Activated CD4-positive, alpha-beta T cell treated with anti-CD3 and anti-CD28 coated beads for 36 hours (primary cell): Measurements from ENCODE around the gene MAST2. TPM values are rescaled to one million over a fixed set of nuclear protein-coding genes. Genes with fewer than 3 reads are reported as not detected.

Experiments used
- ATAC-seq: fragments of 200-7000 bp; cut with Tn5 transposase; one replicate; pipeline ENCODE4 v1.10.0; 2021; ENCODE audit warnings: mild to moderate bottlenecking, moderate library complexity
- CTCF ChIA-PET: fragments of 350-600 bp; sonication (Branson Sonifier 250); formaldehyde crosslinking; loops from one replicate; lab custom pipeline; 2021; ENCODE audit warnings: antibody characterized with exemption; lab: Charles Lee
- POLR2A ChIA-PET: fragments of 350-600 bp; sonication (Branson Sonifier 250); formaldehyde crosslinking; loops from one replicate; lab custom pipeline; 2021; ENCODE audit warnings: antibody characterized with exemption, inconsistent platforms; lab: Charles Lee
- DNase-seq: peaks from one replicate; pipeline ENCODE4 v3.0.0-alpha.2; 2020
- H3K27ac Mint-ChIP-seq: one replicate; pipeline ENCODE4 v1.8.0; 2021; ENCODE audit warnings: mixed read lengths
- H3K27me3 Mint-ChIP-seq: one replicate; pipeline ENCODE4 v1.8.0; 2021; ENCODE audit warnings: mixed read lengths
- H3K36me3 Mint-ChIP-seq: one replicate; pipeline ENCODE4 v1.8.0; 2021; ENCODE audit warnings: low read depth, mixed read lengths
- H3K4me1 Mint-ChIP-seq: one replicate; pipeline ENCODE4 v1.8.0; 2021; ENCODE audit warnings: mixed read lengths
- H3K4me3 Mint-ChIP-seq: one replicate; pipeline ENCODE4 v1.8.0; 2021; ENCODE audit warnings: mild to moderate bottlenecking, moderate library complexity, mixed read lengths
- H3K9me3 Mint-ChIP-seq: one replicate; pipeline ENCODE4 v1.8.0; 2021; ENCODE audit warnings: low read depth, mixed read lengths
- intact Hi-C, 2 experiments: fragments of 100-400 bp; cut with DNase I in 1 of 2; cut with micrococcal nuclease in 1 of 2; formaldehyde crosslinking; loops; one replicate each; pipeline versions ENCODE4 v1.14.2 to v1.15.1; 2022 to 2024; cut with DNase I, micrococcal nuclease
- total RNA-seq, 2 experiments: library from RNA; stranded (reverse); gene quantifications; one replicate each; pipeline ENCODE4 v1.2.3, GENCODE V29; 2021

The MAST2 gene
- total RNA-seq, 2 experiments from 2014 or later = 20.1 to 22.9 TPM

DNA sequence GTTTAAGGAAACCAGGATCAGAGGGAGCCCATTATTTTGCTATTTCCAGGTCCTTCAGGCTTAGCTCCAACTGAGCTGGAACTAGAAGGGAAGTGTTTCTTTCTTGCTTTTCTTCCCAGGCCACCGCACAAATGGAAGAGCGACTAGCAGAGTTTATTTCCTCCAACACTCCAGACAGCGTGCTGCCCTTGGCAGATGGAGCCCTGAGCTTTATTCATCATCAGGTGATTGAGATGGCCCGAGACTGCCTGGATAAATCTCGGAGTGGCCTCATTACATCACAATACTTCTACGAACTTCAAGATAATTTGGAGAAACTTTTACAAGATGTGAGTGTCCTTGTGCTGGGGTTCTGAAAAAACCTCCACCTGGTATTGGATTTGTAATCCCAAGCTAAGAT, 207.2 kb downstream of the MAST2 start:
- Mint-ChIP-seq H3K9me3 (no peaks in the 10 kb centered on the region), H3K36me3 (peaks cover 20% of the 10 kb centered on the region), H3K4me3 (no peak overlapping the region), H3K4me1 (no peaks in the 10 kb centered on the region), H3K27ac (no peak overlapping the region), H3K27me3 (no peaks in the 10 kb centered on the region)
- no peak for ATAC-seq
- POLR2A ChIA-PET = no interaction called here
- intact Hi-C loops = no loop called here
- no peak for DNase-seq
- CTCF ChIA-PET = interaction anchor here (1.0 to 1.2 kb wide), 2 partner anchors 9 to 27 kb away, joined by 3 to 4 read pairs; no protein-coding TSS in a partner anchor

GRCh38 chr1:46011121-46011695, 207.8 kb downstream of the MAST2 start:
- Mint-ChIP-seq H3K9me3 (no peaks in the 10 kb centered on the region), H3K4me1 (no peaks in the 10 kb centered on the region), H3K4me3 (no peak overlapping the region), H3K27me3 (no peaks in the 10 kb centered on the region), H3K27ac (no peak overlapping the region), H3K36me3 (peaks cover 20% of the 10 kb centered on the region)
- ATAC-seq (no peak), DNase-seq (no peak)
- intact Hi-C loops = no loop called here
- CTCF ChIA-PET = interaction anchor here (1.0 kb wide), 1 partner anchor 26 kb away, joined by 3 read pairs; no protein-coding TSS in a partner anchor
- POLR2A ChIA-PET = no interaction called here

GRCh38 chr1:46012236-46012635, 208.8 kb downstream of the MAST2 start:
- ChIA-PET POLR2A (no interaction called here), CTCF (interaction anchor here (0.7 to 1.1 kb wide), 2 partner anchors 9 to 27 kb away, joined by 3 read pairs; no protein-coding TSS in a partner anchor)
- Mint-ChIP-seq H3K27ac (no peak overlapping the region), H3K4me3 (no peak overlapping the region), H3K9me3 (no peaks in the 10 kb centered on the region), H3K27me3 (no peaks in the 10 kb centered on the region), H3K4me1 (no peaks in the 10 kb centered on the region), H3K36me3 (peaks cover 16% of the 10 kb centered on the region)
- intact Hi-C loops = no loop called here
- ATAC-seq (no peak), DNase-seq (no peak)

GRCh38 chr1:46013581-46013980, 210.2 kb downstream of the MAST2 start:
- ChIA-PET CTCF (no interaction called here), POLR2A (no interaction called here)
- no peak for ATAC-seq
- intact Hi-C loops = no loop called here
- no peak overlapping the region for H3K27ac Mint-ChIP-seq
- no peak overlapping the region for H3K4me3 Mint-ChIP-seq
- H3K4me1 Mint-ChIP-seq = no peaks in the 10 kb centered on the region
- no peak for DNase-seq
- H3K27me3 Mint-ChIP-seq = no peaks in the 10 kb centered on the region
- no peaks in the 10 kb centered on the region for H3K9me3 Mint-ChIP-seq
- H3K36me3 Mint-ChIP-seq = peaks cover 10% of the 10 kb centered on the region

GRCh38 chr1:46017876-46018503, 214.6 kb downstream of the MAST2 start:
- Mint-ChIP-seq H3K9me3 (no peaks in the 10 kb centered on the region), H3K27me3 (no peaks in the 10 kb centered on the region), H3K27ac (no peak overlapping the region), H3K4me1 (no peaks in the 10 kb centered on the region), H3K4me3 (no peak overlapping the region), H3K36me3 (peaks cover 4% of the 10 kb centered on the region)
- DNase-seq = no peak
- CTCF ChIA-PET = no interaction called here
- ATAC-seq = no peak
- POLR2A ChIA-PET = interaction anchor here (0.9 kb wide), 1 partner anchor 300 kb away, joined by 4 read pairs; no protein-coding TSS in a partner anchor
- intact Hi-C loops = no loop called here

GRCh38 chr1:46019348-46019747, 215.9 kb downstream of the MAST2 start:
- ATAC-seq (no peak), DNase-seq (no peak)
- H3K9me3 Mint-ChIP-seq = no peaks in the 10 kb centered on the region
- H3K36me3 Mint-ChIP-seq = peaks cover 9% of the 10 kb centered on the region
- no peaks in the 10 kb centered on the region for H3K27me3 Mint-ChIP-seq
- no peak overlapping the region for H3K27ac Mint-ChIP-seq
- H3K4me3 Mint-ChIP-seq = no peak overlapping the region
- no peaks in the 10 kb centered on the region for H3K4me1 Mint-ChIP-seq
- CTCF ChIA-PET = no interaction called here
- intact Hi-C loops = no loop called here
- POLR2A ChIA-PET = interaction anchor here (0.9 kb wide), 1 partner anchor 301 kb away, joined by 4 read pairs; no protein-coding TSS in a partner anchor

DNA sequence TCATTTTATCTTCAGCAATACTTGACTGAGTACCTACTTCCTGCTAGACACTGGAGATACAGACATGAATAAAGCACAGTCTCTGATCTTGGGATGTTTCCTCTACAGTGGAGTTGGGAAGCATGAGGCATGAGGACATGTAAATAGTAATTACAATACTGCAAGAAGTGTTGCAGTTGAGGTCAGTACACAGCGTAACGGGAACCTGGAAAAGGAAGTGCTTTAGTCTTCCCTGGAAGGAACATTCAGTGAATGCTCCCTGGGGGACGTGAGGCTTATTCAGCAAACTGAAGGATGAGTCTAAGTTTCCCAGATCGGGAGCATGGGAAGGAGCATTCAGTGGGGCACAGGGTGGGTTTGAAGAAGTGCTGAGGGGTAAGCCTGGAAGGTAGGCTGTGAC, 216.6 kb downstream of the MAST2 start:
- Mint-ChIP-seq H3K27me3 (no peaks in the 10 kb centered on the region), H3K9me3 (no peaks in the 10 kb centered on the region), H3K4me1 (no peaks in the 10 kb centered on the region), H3K4me3 (no peak overlapping the region), H3K36me3 (peaks cover 7% of the 10 kb centered on the region), H3K27ac (no peak overlapping the region)
- ChIA-PET POLR2A (no interaction called here), CTCF (no interaction called here)
- DNase-seq (no peak), ATAC-seq (no peak)
- intact Hi-C loops = no loop called here

DNA sequence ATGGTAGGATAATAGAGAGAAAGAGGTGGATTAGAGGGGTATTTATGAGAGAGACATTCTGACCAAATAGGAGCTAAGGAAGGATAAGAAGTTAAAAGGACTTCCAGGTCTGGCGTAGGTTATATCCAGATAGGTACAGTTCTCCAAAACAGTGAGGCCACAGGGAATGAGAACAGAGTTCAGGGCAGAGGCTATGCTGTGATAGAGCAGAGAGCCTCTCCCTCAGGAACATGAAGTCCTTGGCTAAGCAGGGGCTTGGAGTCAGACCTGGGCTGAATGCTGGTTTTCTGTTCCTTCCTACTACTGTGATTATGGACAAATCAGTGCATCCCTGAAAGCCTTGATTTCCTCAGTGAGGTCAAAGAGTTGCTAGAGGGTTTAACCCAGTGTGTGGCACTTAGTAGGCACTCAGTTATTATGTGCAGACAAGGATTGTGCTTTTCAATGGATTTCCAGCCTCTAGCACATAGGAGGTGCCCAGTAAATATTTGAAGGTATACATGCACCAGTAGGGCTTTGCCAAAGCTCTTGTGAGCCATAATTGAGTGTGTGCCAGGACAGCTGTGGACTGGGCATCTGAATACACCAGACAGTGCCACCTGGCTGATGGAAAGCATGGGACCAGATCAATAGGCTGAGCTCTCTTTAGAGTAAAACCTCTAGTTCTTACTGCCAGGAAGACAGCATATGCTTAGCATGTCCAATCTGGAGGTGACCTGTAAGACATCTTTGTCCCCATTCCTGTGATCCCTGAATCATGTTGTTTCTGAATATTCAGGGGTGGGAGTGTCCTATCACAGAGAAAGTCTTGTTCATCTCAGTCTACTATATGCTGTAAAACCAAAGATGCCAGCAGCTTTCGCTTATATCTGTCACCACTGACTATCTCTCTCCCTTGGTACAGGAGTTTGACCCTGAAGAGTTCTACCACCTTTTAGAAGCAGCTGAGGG, 217.9 kb downstream of the MAST2 start:
- no peaks in the 10 kb centered on the region for H3K4me1 Mint-ChIP-seq
- intact Hi-C loops = no loop called here
- no peak overlapping the region for H3K27ac Mint-ChIP-seq
- no peak overlapping the region for H3K4me3 Mint-ChIP-seq
- DNase-seq (no peak), ATAC-seq (no peak)
- peaks cover 7% of the 10 kb centered on the region for H3K36me3 Mint-ChIP-seq
- no peaks in the 10 kb centered on the region for H3K27me3 Mint-ChIP-seq
- ChIA-PET CTCF (interaction anchor here (0.6 to 0.8 kb wide), 2 partner anchors 42 to 202 kb away, joined by 3 read pairs; no protein-coding TSS in a partner anchor), POLR2A (no interaction called here)
- H3K9me3 Mint-ChIP-seq = no peaks in the 10 kb centered on the region

GRCh38 chr1:46026531-46026930, 223.1 kb downstream of the MAST2 start:
- no peak overlapping the region for H3K4me3 Mint-ChIP-seq
- no peaks in the 10 kb centered on the region for H3K4me1 Mint-ChIP-seq
- H3K27me3 Mint-ChIP-seq = no peaks in the 10 kb centered on the region
- CTCF ChIA-PET = interaction anchor here (0.7 kb wide), 1 partner anchor 199 kb away, joined by 4 read pairs; no protein-coding TSS in a partner anchor
- peaks cover 7% of the 10 kb centered on the region for H3K36me3 Mint-ChIP-seq
- no peaks in the 10 kb centered on the region for H3K9me3 Mint-ChIP-seq
- intact Hi-C loops = no loop called here
- POLR2A ChIA-PET = no interaction called here
- H3K27ac Mint-ChIP-seq = no peak overlapping the region
- DNase-seq (no peak), ATAC-seq (no peak)

DNA sequence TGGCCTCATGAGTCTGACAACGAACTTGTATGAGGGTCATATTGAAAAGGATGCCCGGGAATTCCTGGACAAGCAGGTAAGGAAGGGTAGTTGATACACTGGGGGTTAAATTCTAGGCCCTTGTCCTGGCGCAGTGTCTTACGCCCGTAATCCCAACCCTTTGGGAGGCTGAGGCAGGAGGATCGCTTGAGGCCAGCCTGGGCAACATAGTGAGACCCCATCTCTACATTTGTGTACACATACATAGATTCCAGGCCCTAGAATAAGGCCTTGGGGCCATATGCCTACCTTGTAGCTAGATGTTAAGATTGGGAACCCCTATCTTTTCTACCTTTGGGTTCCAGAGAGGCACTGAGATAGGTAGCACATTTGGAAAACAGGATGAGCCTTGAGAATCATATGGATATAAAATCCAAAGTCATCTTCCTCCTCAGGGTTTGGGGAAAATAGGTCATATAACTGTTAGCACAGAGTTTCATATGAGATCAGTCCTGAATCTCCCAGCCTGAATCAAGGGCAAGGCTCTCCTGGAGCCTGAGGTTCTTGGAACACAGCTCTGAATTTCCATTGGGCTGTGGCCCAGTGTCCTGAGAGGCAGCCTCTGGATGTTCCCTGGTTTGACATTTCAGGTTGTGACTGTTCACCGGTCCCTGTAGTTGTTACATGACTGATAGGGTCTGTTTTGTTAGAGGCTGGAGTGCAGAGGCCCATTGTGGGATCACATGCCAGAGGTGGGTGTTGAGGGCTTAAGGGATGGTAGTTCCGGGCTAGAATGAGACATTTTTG, 224.6 kb downstream of the MAST2 start:
- ATAC-seq (no peak), DNase-seq (no peak)
- intact Hi-C loops = no loop called here
- ChIA-PET POLR2A (no interaction called here), CTCF (no interaction called here)
- no peaks in the 10 kb centered on the region for H3K9me3 Mint-ChIP-seq
- H3K4me3 Mint-ChIP-seq = no peak overlapping the region
- H3K27ac Mint-ChIP-seq = no peak overlapping the region
- H3K36me3 Mint-ChIP-seq = peaks cover 6% of the 10 kb centered on the region
- H3K27me3 Mint-ChIP-seq = no peaks in the 10 kb centered on the region
- no peaks in the 10 kb centered on the region for H3K4me1 Mint-ChIP-seq
